22Rv1 (cell line): ENCODE data around the gene RHOD.
A peak's percentile ranks its signal among the peaks of the same experiment; 100 is the strongest.

Experiments used
- H3K27ac ChIP-seq: fragments of 450-650 bp; 2 replicates; pipeline ENCODE4 v1.5.1; 2017
- ZFX ChIP-seq: fragments of 450-650 bp; IDR thresholded peaks from 2 replicates; pipeline ENCODE4 v1.6.1; 2017; ENCODE audit warnings: antibody characterized with exemption, borderline replicate concordance
- TF ChIP-seq, protein P1 (sequence below): fragments of 450-650 bp; IDR thresholded peaks from 2 replicates; pipeline ENCODE4 v1.5.1; 2017; ENCODE audit warnings: mild to moderate bottlenecking

RHOD gene

DNA sequence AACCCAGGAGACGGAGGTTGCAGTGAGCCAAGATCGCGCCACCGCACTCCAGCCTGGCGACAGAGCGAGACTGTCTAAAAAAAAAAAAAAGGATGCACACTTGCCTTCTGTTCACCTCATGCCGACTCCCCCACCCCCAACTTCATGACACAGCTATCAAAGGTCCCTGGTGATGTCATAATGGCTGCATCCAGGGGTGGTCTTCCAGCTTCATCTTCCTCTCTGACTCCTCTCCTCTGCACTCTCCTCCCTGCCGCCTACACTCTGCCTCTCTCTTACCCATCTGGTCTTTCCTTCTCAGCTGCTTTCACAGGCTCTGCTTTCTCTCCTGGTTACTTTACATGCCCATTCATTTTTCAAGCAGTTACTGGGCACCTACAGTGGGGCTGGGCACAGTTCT is 46.0 kb downstream of the RHOD start:
- H3K27ac ChIP-seq: no peak overlapping the region
- no peak for TF ChIP-seq ZFX
- TF ChIP-seq, protein P1, sequence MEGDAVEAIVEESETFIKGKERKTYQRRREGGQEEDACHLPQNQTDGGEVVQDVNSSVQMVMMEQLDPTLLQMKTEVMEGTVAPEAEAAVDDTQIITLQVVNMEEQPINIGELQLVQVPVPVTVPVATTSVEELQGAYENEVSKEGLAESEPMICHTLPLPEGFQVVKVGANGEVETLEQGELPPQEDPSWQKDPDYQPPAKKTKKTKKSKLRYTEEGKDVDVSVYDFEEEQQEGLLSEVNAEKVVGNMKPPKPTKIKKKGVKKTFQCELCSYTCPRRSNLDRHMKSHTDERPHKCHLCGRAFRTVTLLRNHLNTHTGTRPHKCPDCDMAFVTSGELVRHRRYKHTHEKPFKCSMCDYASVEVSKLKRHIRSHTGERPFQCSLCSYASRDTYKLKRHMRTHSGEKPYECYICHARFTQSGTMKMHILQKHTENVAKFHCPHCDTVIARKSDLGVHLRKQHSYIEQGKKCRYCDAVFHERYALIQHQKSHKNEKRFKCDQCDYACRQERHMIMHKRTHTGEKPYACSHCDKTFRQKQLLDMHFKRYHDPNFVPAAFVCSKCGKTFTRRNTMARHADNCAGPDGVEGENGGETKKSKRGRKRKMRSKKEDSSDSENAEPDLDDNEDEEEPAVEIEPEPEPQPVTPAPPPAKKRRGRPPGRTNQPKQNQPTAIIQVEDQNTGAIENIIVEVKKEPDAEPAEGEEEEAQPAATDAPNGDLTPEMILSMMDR: no peak

DNA sequence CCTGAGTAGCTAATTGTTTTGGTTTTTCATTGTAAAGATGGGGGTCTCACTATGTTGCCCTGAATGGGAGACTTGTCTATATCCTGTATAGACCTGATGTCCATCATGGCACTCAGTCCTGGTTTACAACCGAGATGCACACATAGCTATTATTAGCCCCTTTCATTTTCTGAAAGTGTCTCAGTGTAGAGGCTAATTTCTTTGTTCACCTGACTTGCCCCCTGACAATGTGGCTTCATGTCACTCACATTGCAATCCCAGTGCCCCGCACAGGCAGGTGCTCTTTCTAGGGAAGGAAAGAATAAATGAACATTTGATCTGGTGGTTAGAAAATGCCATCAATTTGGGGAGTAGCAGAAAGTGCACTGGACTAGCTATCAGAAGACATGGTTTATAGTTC is 49.3 kb downstream of the RHOD start:
- TF ChIP-seq ZFX: no peak
- TF ChIP-seq, protein P1: no peak
- H3K27ac ChIP-seq: no peak overlapping the region

DNA sequence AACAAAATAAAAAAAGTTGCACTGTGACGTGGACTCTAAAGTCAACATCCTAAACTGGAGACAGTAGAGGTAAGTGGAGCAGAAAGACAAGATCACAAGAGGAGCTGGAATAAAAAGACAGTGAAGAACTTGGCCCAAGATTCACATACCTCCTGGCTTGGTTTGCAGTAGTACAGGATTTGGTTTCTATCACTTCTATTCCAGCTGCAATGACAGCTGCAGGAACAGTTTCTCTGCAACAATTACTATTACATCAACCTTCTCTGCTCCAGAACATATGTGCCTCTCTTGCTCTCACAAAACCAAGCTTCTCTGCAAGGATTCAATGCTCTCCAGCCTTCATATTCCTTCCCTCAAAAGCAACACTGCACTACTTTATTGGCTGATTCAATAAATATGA is 54.6 kb downstream of the RHOD start:
- no peak overlapping the region for H3K27ac ChIP-seq
- TF ChIP-seq, protein P1: no peak
- no peak for TF ChIP-seq ZFX

DNA sequence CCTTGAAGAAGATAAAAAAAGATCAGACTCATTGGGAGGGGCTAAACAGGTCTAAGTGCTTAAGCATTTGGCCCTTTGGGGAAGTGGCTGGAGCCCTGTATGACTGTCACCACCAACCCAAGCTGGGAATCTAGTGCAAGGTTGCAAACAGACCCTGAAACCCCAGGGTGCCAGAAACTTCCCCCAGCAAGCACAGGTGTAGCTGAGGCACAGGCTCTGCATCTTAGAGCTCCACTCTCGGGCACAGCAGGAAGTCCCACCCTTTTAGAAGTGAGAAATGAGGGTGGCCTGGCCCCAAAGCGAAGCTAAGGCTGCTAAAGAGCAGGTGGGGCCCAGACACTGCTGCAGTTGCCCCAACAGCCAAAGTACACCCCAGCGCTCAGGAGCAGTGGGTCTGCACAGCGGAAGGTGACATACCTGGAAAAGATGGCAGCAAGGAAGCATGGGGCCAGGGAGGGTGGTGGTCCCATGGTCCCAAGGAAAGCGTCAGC is 56.6 kb downstream of the RHOD start:
- no peak overlapping the region for H3K27ac ChIP-seq
- TF ChIP-seq ZFX: no peak
- TF ChIP-seq, protein P1: no peak

DNA sequence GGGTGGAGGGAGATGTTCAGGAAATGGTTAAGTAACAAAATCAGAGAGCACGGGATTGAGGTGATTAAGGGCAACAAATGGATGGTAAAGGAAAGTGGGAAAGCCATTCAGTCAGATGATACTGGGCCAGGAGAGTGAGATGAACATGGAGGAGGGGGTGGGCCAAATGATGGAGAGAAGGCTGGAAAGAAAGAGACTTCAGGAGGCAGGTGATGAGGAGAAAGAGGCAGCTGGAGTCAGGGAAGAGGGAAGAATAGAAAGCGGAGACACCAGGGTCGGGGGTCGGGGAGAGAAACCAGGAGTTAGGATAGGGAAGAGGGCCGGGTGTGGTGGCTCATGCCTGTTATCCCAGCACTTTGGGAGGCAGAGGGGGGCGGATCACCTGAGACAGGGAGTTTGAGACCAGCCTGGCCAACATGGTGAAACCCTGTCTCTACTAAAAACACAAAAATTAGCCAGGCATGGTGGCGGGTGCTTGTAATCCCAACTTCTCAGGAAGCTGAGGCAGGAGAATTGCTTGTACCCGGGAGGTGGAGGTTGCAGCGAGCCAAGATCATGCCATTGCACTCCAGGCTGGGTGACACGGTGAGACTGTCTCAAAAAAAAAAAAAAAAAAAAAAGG is 57.7 kb downstream of the RHOD start:
- no peak overlapping the region for H3K27ac ChIP-seq
- TF ChIP-seq ZFX: no peak
- TF ChIP-seq, protein P1: no peak

DNA sequence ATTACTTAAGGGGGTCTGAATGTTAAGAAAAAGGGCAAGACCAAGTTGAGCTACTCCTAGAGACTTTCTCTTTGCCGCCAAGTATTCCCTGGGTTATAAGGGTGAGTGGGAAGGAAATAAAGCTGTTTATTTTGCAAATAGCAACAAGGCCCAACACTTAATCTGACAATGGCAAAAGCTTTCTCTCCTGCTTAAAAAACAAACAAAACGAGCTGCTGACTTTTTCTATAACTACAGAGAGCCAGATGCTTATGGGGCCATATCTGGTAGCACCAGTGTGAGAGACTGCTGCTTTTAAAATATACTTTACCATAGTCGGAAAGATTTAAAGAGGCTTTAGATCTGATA is 60.1 kb downstream of the RHOD start:
- TF ChIP-seq, protein P1: no peak
- TF ChIP-seq ZFX: no peak

DNA sequence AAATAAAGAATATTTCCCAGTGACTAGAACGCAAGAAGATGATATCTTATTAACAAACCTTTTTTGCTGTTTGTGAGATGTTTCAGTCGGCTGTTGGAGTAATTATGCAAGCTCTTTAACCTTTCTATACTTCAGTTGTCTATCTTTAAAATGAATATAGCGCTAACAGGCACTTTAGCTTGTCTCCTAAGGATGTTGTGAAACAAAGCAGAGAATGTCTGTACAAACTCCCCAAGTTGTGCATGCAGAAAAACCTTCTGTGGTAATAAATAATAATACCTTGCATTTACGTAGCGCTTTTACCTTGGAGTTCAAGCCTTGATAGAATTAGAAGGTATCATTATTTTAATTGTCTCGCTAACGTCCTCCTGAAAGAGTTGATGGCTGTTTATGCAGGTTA is 60.5 kb downstream of the RHOD start:
- H3K27ac ChIP-seq: peak overlapping the region; percentile 81
- TF ChIP-seq, protein P1: no peak
- no peak for TF ChIP-seq ZFX

More for the DNA sequence above, 60.1 kb downstream of the RHOD start:
- peak overlapping the region; percentile 81 for H3K27ac ChIP-seq
